ENCODE data around the gene ADPRHL1.

Gene ADPRHL1

GRCh38 chr13:113367020-113367560 is 86.2 kb downstream of the ADPRHL1 start:
- no peak for DNase-seq

DNA sequence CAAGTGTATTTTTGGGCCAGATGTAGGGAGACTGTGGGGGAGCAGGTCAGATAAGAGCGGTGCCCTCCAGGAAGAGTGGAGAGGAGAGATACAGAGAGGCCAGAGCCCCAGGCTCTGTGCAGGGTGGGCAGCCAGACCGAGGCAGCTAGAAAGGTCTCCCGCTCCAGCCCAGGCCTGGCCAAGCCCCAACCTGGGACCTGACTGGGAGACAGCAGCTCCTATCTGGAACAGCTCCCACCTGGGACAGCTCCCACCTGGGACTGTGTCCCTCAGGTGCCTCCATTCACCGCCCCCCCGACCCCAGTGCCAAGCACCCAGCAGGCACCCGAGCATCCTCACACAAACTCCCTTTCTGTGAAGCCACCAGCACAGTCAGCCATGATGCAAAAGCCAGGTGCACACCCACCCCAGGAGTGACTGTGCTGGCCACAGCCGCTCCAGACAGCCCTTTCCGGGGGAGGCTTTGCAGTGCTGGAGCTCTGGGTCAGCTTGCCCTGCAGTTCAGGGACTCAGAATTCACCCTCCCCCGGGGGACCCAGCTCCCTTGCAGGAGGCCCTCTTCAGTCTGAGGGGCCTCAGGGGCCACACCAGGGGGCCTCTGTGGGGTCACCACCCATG is 87.2 kb downstream of the ADPRHL1 start:
- no peak for DNase-seq

- no peak for DNase-seq
These were observed 87.7 kb downstream of the ADPRHL1 start for GRCh38 chr13:113365583-113365970.

GRCh38 chr13:113364901-113365582 is 88.2 kb downstream of the ADPRHL1 start:
- no peak for DNase-seq

GRCh38 chr13:113364311-113364889 is 88.9 kb downstream of the ADPRHL1 start:
- no peak for DNase-seq

DNA sequence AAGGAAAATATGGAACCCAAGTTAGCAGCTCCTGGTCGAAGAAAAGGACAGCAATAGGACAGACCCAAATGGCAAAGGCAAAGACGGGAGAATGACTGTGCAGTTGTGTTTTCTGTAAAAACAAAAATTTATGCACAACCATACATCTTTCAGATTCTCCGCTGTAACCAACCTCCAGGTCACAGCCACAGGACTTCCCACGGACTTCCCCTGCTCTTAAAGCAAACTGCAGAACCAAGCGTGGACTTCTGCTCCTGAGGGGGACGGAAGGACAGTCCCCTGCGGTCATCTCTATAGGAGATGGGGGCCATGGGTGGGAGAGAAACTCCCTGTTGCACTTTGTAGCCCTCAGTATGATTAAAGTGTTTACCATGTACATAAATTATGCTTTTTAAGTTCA is 91.9 kb downstream of the ADPRHL1 start:
- no peak for DNase-seq

DNA sequence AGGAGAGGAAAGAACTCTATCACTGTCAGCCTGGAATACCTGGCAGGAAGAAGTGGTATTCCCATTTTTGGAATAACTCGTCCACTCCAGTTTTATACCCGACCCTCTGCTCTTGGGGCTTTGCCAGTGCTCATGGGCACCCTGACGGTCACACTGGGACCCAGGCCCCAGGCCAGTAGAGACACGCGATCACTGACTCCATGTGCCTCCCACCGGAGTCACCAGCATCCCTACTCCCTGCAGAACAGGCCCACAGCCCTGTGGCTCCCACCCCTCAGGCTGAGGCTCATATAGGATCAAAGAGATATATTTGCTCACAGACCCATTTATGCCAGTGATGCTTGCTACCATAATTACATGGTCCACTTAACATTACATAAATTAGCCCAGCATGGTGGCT is 92.8 kb downstream of the ADPRHL1 start:
- DNase-seq, result no peak

DNA sequence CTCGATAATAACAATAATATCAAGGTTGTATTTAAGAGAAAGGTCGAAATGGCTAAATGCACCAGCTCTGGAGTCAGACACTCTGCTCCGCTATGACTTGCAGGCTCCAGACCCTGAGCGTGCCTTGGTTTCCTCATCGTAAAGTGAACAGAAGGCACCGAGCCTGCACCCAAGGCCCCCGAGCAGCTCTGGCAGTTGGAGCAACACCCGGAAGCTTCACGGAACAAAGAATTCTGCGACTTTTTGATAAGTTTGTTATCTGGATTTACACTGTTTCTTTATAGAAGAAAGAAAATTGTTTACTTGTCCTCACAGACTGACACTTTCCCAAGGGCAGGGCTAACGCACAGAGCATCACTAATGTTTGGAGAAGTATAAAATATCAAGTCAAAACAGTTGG is 93.7 kb downstream of the ADPRHL1 start:
- no peak for DNase-seq

- no peak for DNase-seq
These were observed 94.6 kb downstream of the ADPRHL1 start for GRCh38 chr13:113358653-113359190.

- no peak for DNase-seq
These were observed 95.8 kb downstream of the ADPRHL1 start for GRCh38 chr13:113357529-113357928.

- DNase-seq, result no peak
These were observed 96.7 kb downstream of the ADPRHL1 start for GRCh38 chr13:113356596-113356995.

DNA sequence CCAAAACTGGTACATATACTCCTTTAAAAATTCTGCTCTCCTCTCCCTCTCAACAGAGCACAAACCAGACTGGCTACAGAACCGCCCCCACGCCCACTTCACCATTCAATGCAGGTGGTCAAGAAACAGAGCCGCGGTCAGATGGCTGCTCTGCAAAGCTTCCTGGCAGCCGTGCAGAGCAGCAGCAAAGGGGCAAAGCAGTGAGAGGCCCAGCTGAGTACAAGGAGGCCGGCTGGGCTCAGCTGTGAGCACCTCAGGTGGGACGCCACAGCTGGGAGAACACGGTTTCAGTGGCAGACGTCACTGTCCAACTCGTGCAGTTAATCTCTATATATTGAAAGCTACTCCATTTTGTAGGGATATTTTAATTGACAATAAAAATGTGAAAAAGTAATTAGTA is 97.7 kb downstream of the ADPRHL1 start:
- DNase-seq, result no peak

- DNase-seq, result no peak
These were observed 98.3 kb downstream of the ADPRHL1 start for GRCh38 chr13:113354831-113355610.

DNA sequence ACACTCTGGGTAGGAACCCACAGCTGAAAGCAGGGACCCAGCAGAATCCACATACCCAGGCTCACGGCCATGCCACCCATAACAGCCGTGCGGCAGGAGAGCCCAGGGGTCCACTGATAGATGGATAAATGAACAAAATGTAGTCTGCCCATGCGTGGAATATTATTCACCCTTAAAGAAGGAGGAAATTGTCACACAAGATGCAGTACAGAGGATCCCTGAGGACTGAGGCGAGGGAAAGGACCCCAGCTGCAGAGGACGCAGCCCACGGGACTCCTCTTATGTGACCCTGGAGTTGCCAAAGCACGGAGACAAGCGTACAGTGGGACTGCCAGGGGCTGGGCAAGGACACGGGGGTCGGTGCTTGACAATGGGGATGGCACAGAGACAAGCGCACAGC is 100.0 kb downstream of the ADPRHL1 start:
- DNase-seq, result no peak

DNA sequence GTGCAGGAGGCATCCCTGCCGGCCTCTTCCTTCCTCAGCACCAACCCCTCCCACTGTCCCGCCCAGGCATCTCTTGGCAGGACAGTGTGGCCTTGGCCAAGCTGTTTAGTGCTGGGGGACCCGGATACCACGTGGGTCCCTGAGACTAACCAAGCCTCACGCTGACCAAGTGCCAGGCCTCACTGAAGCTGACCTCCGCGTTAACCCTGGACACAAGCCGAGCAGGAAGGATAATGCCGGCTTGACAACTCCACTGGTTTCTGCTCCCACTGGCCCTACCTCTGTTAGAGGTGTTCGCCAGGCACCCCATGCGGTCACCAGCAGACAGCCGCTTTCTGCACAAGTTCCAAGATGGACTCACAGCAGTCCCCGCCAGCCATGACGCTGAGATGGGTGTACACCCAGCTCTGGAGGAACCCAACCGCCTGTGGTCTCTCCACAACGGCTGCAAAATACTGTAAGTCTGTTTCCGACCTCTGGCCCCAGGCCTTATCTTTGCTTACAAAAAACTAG is 101.7 kb downstream of the ADPRHL1 start:
- DNase-seq, result no peak

- DNase-seq, result no peak
These were observed 102.4 kb downstream of the ADPRHL1 start for GRCh38 chr13:113350938-113351335.

DNA sequence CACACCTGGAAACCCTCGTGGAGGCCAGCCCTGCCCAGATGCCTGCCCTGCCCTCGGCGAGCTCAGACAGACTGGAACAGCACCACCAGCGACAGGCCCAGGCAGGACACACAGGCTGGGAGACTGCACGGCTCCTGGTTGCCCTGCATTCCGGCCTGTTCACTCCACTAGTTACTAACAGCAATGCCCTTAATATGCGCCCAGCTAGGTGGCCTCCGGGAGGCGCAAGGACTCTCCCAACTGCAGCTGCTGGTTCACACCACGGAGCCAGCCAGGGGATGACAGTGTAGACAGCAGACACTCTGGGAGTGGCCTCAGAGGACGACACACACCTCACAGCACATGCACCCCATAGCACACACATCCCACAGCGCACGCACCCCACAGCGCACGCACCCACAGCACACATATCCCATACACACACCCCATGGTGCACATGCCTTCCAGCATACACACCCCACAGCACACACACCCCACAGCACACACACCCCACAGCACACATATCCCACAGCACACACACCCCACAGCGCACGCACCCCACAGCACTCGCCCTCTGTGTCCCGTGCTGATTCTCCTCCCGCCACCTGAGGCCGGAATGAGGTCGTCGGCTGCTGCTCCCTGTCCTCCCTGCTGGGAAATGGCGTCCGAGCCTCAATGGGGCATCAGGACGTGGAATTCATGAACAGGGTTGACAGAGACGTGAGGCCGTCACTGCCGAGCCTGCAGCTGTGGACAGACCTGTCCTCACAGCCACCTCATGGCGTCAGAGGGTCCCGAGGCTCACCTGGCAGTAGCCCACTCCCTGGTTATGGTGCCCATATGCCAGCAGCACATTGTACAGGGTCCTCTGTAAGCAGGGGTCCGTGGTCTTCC is 103.0 kb downstream of the ADPRHL1 start:
- peak; percentile 22 for DNase-seq

All from NCI-H1694 (cell line).